Psoas muscle (tissue), 8 donors: Measurements from ENCODE around the gene PCDHGA9. TPM values are rescaled to one million over a fixed set of nuclear protein-coding genes. Genes with fewer than 3 reads are reported as not detected.
"Not testable (repeated sequence)": the region's sequence is repeated elsewhere in the genome, so short reads cannot be mapped to it uniquely, and the experiment has no call there.

Experiments used
- ATAC-seq, 4 donors: fragments of 200-7000 bp; cut with Tn5 transposase; one replicate each; pipeline ENCODE4 v1.9.1; 2020; ENCODE audit warnings: moderate library complexity in 3 of 4, mild to moderate bottlenecking in 2 of 4
- DNase-seq, 2 donors: peaks; one replicate each; pipeline ENCODE4 v3.0.0-alpha.2; 2020
- H3K27ac ChIP-seq: fragments of 200-600 bp; one replicate; pipeline ENCODE4 v1.8.0; 2022
- H3K27me3 ChIP-seq, 3 donors: fragments of 200-600 bp in 1 of 3; one replicate each; pipeline versions ENCODE4 v1.6.1 to v1.8.0; 2013 to 2022; ENCODE audit warnings: low read length in 2 of 3, mild to moderate bottlenecking in 2 of 3, moderate library complexity in 1 of 3; ENCODE audit not compliant: insufficient read depth in 3 of 3
- H3K36me3 ChIP-seq, 2 donors: fragments of 200-600 bp in 1 of 2; one replicate each; pipeline versions ENCODE4 v1.6.1 to v1.8.0; 2013 to 2022; ENCODE audit warnings: low read depth in 1 of 2, mild to moderate bottlenecking in 1 of 2, moderate library complexity in 1 of 2; ENCODE audit not compliant: insufficient read depth in 1 of 2
- H3K4me1 ChIP-seq: fragments of 200-600 bp; one replicate; pipeline ENCODE4 v1.8.0; 2022
- H3K4me3 ChIP-seq: fragments of 200-600 bp; one replicate; pipeline ENCODE4 v1.8.0; 2022; ENCODE audit warnings: mild to moderate bottlenecking
- H3K9me3 ChIP-seq: fragments of 200-600 bp; one replicate; pipeline ENCODE4 v1.8.0; 2022
- CTCF ChIP-seq: fragments of 200-600 bp; IDR thresholded peaks from one replicate; pipeline ENCODE4 v1.8.0; 2022; ENCODE audit warnings: antibody characterized with exemption
- WGBS, 3 donors: extraction: QIAGEN DNeasy Blood & Tissue Kit; methylation state at CpG; one replicate each; pipeline versions ENCODE4 v1.1.6 to v1.1.7; 2013; 5-methylcytosine and 5-hydroxymethylcytosine counted together
- intact Hi-C, 2 donors: fragments of 100-400 bp; cut with DNase I; formaldehyde crosslinking; loops; one replicate each; pipeline versions ENCODE4 v1.11.0 to v1.14.2; 2022
- polyA plus RNA-seq, 3 donors: library from polyadenylated mRNA; stranded (reverse); fragments of 200-250 nt; gene quantifications; one replicate each; pipeline ENCODE4 v1.2.3, GENCODE V29; 2013
- total RNA-seq, 4 donors: library from RNA; stranded (reverse); fragmentation: NEBNext Ultra II Directional in 2 of 4; extraction: Animal tissue kit (Norgen Biotek cat#: 25700) in 2 of 4; gene quantifications; one replicate each; pipeline versions ENCODE4 v1.2.1 to v1.2.4, GENCODE V29; 2021 to 2023
- donor health status: healthy with polysubstance abuse.
- donor health status: DM: no; HTN: no; CAD: no; lungs with moderate emphysema.
- donor health status: Bipolar disorder and iron deficiency.
- donor health status: healthy.
- donor health status: DM: yes; HTN: yes; CAD: no.
- donor health status: DM: no; HTN: no; CAD: no.
- donor health status: DM: no; HTN: no; CAD: no.
- donor health status: DM: yes; HTN: yes; CAD: no.

The PCDHGA9 gene
- total and polyA plus RNA-seq, 7 donors = 0.11 to 3.5 (median 1.5) TPM

GRCh38 chr5:141407790-141408505 is 5.4 kb downstream of the PCDHGA9 start, which contains the start of gene PCDHGB6:
PCDHGB6 (plus strand) TSS chr5:141408021; CDS start chr5:141408203, 182 bp downstream.
- H3K27ac ChIP-seq = peak within 1 kb of the TSS; percentile 51
- H3K9me3 ChIP-seq, H3K4me1 ChIP-seq, H3K36me3 ChIP-seq, intact Hi-C loops: not testable (repeated sequence)
- WGBS, 3 donors = 9 to 16% (median 13%) methylated on average over 43 to 51 of the region's 51 CpGs
- peaks cover 0 to 19% (median 8%) of the 10 kb centered on the region in 3 donors for H3K27me3 ChIP-seq
- TF ChIP-seq CTCF = peak; percentile 70
- peak; percentile 80 to 89 (median 86) for ATAC-seq
- H3K4me3 ChIP-seq = peak within 1 kb of the TSS; percentile 62
- peak; percentile 50 to 72 for DNase-seq

GRCh38 chr5:141409598-141410306 is 7.2 kb downstream of the PCDHGA9 start:
- H3K9me3 ChIP-seq = peaks cover 7% of the 10 kb centered on the region
- TF ChIP-seq CTCF = no peak
- H3K4me1 ChIP-seq = no peaks in the 10 kb centered on the region
- H3K36me3 ChIP-seq = no peaks in the 10 kb centered on the region
- intact Hi-C loops = no loop called here
- H3K4me3 ChIP-seq = peak overlapping the region; percentile 62
- WGBS, 3 donors = 33 to 39% (median 39%) methylated on average over 64 of the region's 64 CpGs
- no peak for ATAC-seq
- no peak overlapping the region for H3K27ac ChIP-seq
- peaks cover 0 to 18% (median 2%) of the 10 kb centered on the region in 3 donors for H3K27me3 ChIP-seq
- no peak for DNase-seq

DNA sequence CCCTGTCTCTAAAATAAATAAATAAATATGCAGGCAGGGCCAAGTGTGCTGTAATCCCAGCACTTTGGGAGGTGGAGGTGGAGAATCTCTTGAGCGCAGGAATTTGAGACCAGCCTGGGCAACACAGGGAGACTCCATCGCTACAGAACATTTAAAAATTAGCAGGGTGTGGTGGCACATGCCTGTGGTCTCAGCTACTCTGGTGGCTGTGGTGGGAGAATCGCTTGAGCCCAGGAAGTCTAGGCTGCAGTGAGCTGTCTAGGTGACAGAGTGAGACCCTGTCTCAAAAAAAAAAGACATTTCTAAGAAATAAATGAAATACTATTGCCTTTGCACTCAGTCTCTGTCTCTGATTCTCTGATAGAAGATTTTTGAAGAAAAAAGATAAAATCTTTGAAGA is 9.0 kb downstream of the PCDHGA9 start:
- WGBS, 3 donors = 69 to 74% (median 69%) methylated on average over 3 of the region's 3 CpGs
- Histone ChIP-seq H3K27me3 (peaks cover 0 to 22% (median 0%) of the 10 kb centered on the region in 3 donors), H3K36me3 (no peaks in the 10 kb centered on the region), H3K27ac (no peak overlapping the region), H3K4me1 (no peaks in the 10 kb centered on the region), H3K9me3 (peaks cover 7% of the 10 kb centered on the region), H3K4me3 (peak overlapping the region; percentile 62)
- ATAC-seq (no peak), DNase-seq (no peak)
- intact Hi-C loops = no loop called here
- no peak for TF ChIP-seq CTCF

- Histone ChIP-seq H3K4me3 (peak within 1 kb of the TSS; percentile 62), H3K27me3 (peaks cover 0 to 25% (median 0%) of the 10 kb centered on the region in 3 donors), H3K4me1 (no peaks in the 10 kb centered on the region), H3K27ac (peak within 1 kb of the TSS; percentile 10), H3K36me3 (no peaks in the 10 kb centered on the region), H3K9me3 (peaks cover 7% of the 10 kb centered on the region)
- TF ChIP-seq CTCF = peak; percentile 70
- 21 to 29% (median 26%) methylated on average over 31 of the region's 31 CpGs for WGBS, 3 donors
- ATAC-seq (peak; percentile 70 to 79 (median 75)), DNase-seq (peak; percentile 43 to 69)
- intact Hi-C loops = no loop called here
Measured at GRCh38 chr5:141412854-141413539, 10.4 kb downstream of the PCDHGA9 start, which contains the start of gene PCDHGA10. PCDHGA10 (plus strand) TSS chr5:141412987; CDS start chr5:141413176, 189 bp downstream.
